Adrenal gland (tissue), 5 donors: ENCODE results near the gene PSMC4.

ENCODE experiments used
- CTCF ChIP-seq, 6 experiments: fragments of 450-650 bp in 4 of 6; fragments of 200-600 bp in 2 of 6; sonication (generic) in 1 of 6; IDR thresholded peaks; 1 replicate in 5 of 6; 2 replicates in 1 of 6; pipeline versions ENCODE4 v1.5.1 to v1.8.0; 2016 to 2021; ENCODE audit warnings: antibody characterized with exemption in 6 of 6, mild to moderate bottlenecking in 2 of 6, moderate library complexity in 1 of 6
- POLR2A ChIP-seq, 2 donors: fragments of 450-650 bp; IDR thresholded peaks; one replicate each; pipeline ENCODE4 v1.6.1; 2017; ENCODE audit warnings: antibody characterized with exemption in 2 of 2, mild to moderate bottlenecking in 2 of 2, moderate library complexity in 1 of 2
- donor health status: DM: no; HTN: no; CAD: no.

DNA sequence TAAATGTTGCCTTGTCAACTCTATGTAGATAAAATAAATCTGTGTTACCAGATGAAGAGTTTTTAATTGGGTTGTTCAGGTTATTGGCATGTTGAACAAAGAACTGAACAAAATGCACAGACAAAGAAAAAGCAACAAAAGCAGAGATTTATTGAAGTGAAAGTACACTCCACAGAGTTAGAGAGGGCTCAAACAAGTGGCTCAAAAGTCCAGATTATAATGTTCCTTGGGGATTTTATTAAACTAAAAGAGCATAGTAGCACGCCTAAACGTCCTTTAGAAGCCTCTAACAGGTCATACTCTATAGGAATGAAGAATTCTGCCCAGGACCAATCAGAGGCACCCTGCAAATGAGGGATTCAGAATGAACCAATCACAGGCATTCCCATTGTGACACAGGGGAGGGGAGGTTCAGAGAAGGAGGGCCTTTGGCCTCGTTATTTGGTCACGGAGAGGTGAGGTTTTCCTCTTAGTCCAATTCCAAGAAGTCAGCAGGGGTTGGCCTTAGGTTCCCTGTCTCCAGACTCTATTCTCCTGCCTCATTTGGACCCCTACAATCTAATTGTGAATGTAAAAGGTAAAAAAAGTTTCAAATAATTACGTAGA is 12.8 kb downstream of the PSMC4 start:
- TF ChIP-seq CTCF (IDR thresholded peaks at IDR 0.05) (no peak), POLR2A (IDR thresholded peaks at IDR 0.05) (no peak)
